H1 (cell line): ENCODE measurements around the gene PROSER2. TPM values are rescaled to one million over a fixed set of nuclear protein-coding genes. Genes with fewer than 3 reads are reported as not detected.

Experiments
- CTCF ChIA-PET: fragments of 300-600 bp; sonication (Branson Sonifier 250); formaldehyde crosslinking; loops from one replicate; lab custom pipeline; 2021; ENCODE audit not compliant: partially characterized antibody; lab: Charles Lee
- POLR2A ChIA-PET: fragments of 300-600 bp; sonication (Branson Sonifier 250); formaldehyde crosslinking; loops from one replicate; lab custom pipeline; 2021; ENCODE audit warnings: inconsistent platforms; ENCODE audit not compliant: partially characterized antibody; lab: Charles Lee
- DNase-seq, 2 experiments: peaks; one replicate each; pipeline versions ENCODE4 v3.0.0 to v3.0.0-alpha.2; 2010 to 2022; ENCODE audit warnings: low spot score in 2 of 2, low read depth in 1 of 2, mixed read lengths in 1 of 2
- FAIRE-seq: peaks from 2 replicates; lab custom pipeline; 2011; peaks lifted over from hg19 to GRCh38; lab: Jason Lieb, UNC
- H2AFZ ChIP-seq: 2 replicates; pipeline ENCODE4 v1.8.1; 2012; ENCODE audit warnings: low read length, inconsistent platforms
- H2AK5ac ChIP-seq: 2 replicates; pipeline ENCODE4 v1.6.1; 2013; ENCODE audit warnings: low read depth, low read length
- H2BK120ac ChIP-seq: replicated peaks from 2 replicates; pipeline ENCODE3; 2013; ENCODE audit warnings: low read depth, low read length, inconsistent platforms
- H2BK12ac ChIP-seq: 2 replicates; pipeline ENCODE4 v1.6.1; 2013; ENCODE audit warnings: low read depth, low read length
- H2BK15ac ChIP-seq: 2 replicates; pipeline ENCODE4 v1.6.1; 2013; ENCODE audit warnings: low read length
- H2BK20ac ChIP-seq: 2 replicates; pipeline ENCODE4 v1.6.1; 2013; ENCODE audit warnings: low read length
- H2BK5ac ChIP-seq: 2 replicates; pipeline ENCODE4 v1.6.1; 2013; ENCODE audit warnings: low read depth, low read length
- H3K14ac ChIP-seq: 2 replicates; pipeline ENCODE4 v1.6.1; 2013; ENCODE audit warnings: inconsistent platforms; ENCODE audit not compliant: insufficient read length
- H3K18ac ChIP-seq: 2 replicates; pipeline ENCODE4 v1.6.1; 2013; ENCODE audit warnings: low read length; ENCODE audit errors: extremely low read depth
- H3K23ac ChIP-seq: 2 replicates; pipeline ENCODE4 v1.6.1; 2013; ENCODE audit warnings: inconsistent platforms; ENCODE audit not compliant: insufficient read length
- H3K23me2 ChIP-seq: 2 replicates; pipeline ENCODE4 v1.6.1; 2013; ENCODE audit warnings: low read depth, low read length
- H3K27ac ChIP-seq: 2 replicates; pipeline ENCODE4 v1.6.1; 2011; ENCODE audit warnings: low read depth, low read length, inconsistent platforms
- H3K27me3 ChIP-seq, 4 experiments: replicated peaks in 1 of 4; 1 replicate in 1 of 4; 2 replicates in 3 of 4; pipeline versions ENCODE4 v1.6.1 to v1.8.1; 2011 to 2013; ENCODE audit warnings: low read length in 3 of 4, mild to moderate bottlenecking in 3 of 4, inconsistent platforms in 2 of 4, mixed read lengths in 2 of 4, moderate library complexity in 1 of 4; ENCODE audit not compliant: control insufficient read depth in 3 of 4, insufficient read depth in 3 of 4; ENCODE audit errors: extremely low read depth in 1 of 4
- H3K36me3 ChIP-seq, 4 experiments: 2 replicates each; pipeline versions ENCODE4 v1.6.1 to v1.8.1; 2011 to 2013; ENCODE audit warnings: mild to moderate bottlenecking in 4 of 4, low read length in 3 of 4, moderate library complexity in 2 of 4, control low read depth in 1 of 4, inconsistent platforms in 1 of 4; ENCODE audit not compliant: insufficient read depth in 4 of 4, control insufficient read depth in 2 of 4
- H3K4ac ChIP-seq: replicated peaks from 2 replicates; pipeline ENCODE3; 2013; ENCODE audit warnings: low read length, low read depth, mixed read lengths, inconsistent platforms; ENCODE audit not compliant: insufficient read length
- H3K4me1 ChIP-seq, 4 experiments: replicated peaks in 1 of 4; 1 replicate in 1 of 4; 2 replicates in 3 of 4; pipeline versions ENCODE4 v1.6.1 to v1.8.1; 2011 to 2013; ENCODE audit warnings: low read length in 3 of 4, inconsistent platforms in 2 of 4, mixed read lengths in 1 of 4; ENCODE audit not compliant: insufficient read depth in 4 of 4, control insufficient read depth in 3 of 4
- H3K4me2 ChIP-seq, 2 experiments: 2 replicates each; pipeline versions ENCODE4 v1.6.1 to v1.8.1; 2011 to 2013; ENCODE audit warnings: low read depth in 2 of 2, low read length in 2 of 2, control low read depth in 1 of 2, inconsistent platforms in 1 of 2, mild to moderate bottlenecking in 1 of 2; ENCODE audit not compliant: insufficient read depth in 1 of 2
- H3K4me3 ChIP-seq, 4 experiments: fragments of 200-600, 300-600 bp in 1 of 4; sonication (generic), shearing (Covaris generic), sonication (Bioruptor Twin) in 1 of 4; 2 replicates each; pipeline versions ENCODE4 v1.5.1 to v1.8.1; 2011 to 2016; ENCODE audit warnings: low read length in 4 of 4, low read depth in 3 of 4, control low read depth in 2 of 4, inconsistent platforms in 2 of 4, mild to moderate bottlenecking in 2 of 4, mixed read lengths in 1 of 4, moderate library complexity in 1 of 4; ENCODE audit not compliant: insufficient read depth in 2 of 4; ENCODE audit errors: extremely low read depth in 1 of 4
- H3K56ac ChIP-seq: replicated peaks from 2 replicates; pipeline ENCODE3; 2013; ENCODE audit warnings: low read depth, mild to moderate bottlenecking, mixed read lengths, low read length, inconsistent platforms; ENCODE audit not compliant: insufficient read length
- H3K79me1 ChIP-seq: 2 replicates; pipeline ENCODE4 v1.6.1; 2013; ENCODE audit warnings: low read depth, low read length, control low read depth
- H3K79me2 ChIP-seq, 2 experiments: 2 replicates each; pipeline versions ENCODE4 v1.6.1 to v1.8.1; 2012 to 2013; ENCODE audit warnings: low read length in 2 of 2, mild to moderate bottlenecking in 2 of 2, inconsistent platforms in 1 of 2; ENCODE audit not compliant: insufficient read depth in 2 of 2, control insufficient read depth in 1 of 2
- H3K9ac ChIP-seq, 4 experiments: replicated peaks in 1 of 4; 1 replicate in 1 of 4; 2 replicates in 3 of 4; pipeline versions ENCODE4 v1.6.1 to v1.8.1; 2011 to 2013; ENCODE audit warnings: low read depth in 3 of 4, low read length in 3 of 4, control low read depth in 2 of 4, mild to moderate bottlenecking in 2 of 4, moderate library complexity in 2 of 4, inconsistent platforms in 1 of 4; ENCODE audit errors: extremely low read depth in 1 of 4
- H3K9me3 ChIP-seq, 2 experiments: 2 replicates each; pipeline versions ENCODE4 v1.6.1 to v1.8.1; 2012 to 2013; ENCODE audit warnings: mild to moderate bottlenecking in 2 of 2, moderate library complexity in 2 of 2, control low read depth in 1 of 2, inconsistent platforms in 1 of 2, low read depth in 1 of 2, low read length in 1 of 2, mixed read lengths in 1 of 2; ENCODE audit not compliant: insufficient read depth in 2 of 2
- H4K20me1 ChIP-seq, 2 experiments: replicated peaks in 1 of 2; 2 replicates each; pipeline versions ENCODE3 to v1.8.1; 2011 to 2013; ENCODE audit warnings: inconsistent platforms in 2 of 2, low read length in 2 of 2, mild to moderate bottlenecking in 1 of 2; ENCODE audit not compliant: insufficient read depth in 2 of 2, control insufficient read depth in 1 of 2
- H4K5ac ChIP-seq: 2 replicates; pipeline ENCODE4 v1.6.1; 2013; ENCODE audit warnings: low read length, low read depth, mixed read lengths, inconsistent platforms; ENCODE audit not compliant: insufficient read length
- H4K8ac ChIP-seq: 2 replicates; pipeline ENCODE4 v1.8.0; 2013; ENCODE audit warnings: mild to moderate bottlenecking, moderate library complexity, low read length, inconsistent platforms; ENCODE audit not compliant: insufficient read depth; ENCODE audit errors: extremely low read depth
- H4K91ac ChIP-seq: replicated peaks from 2 replicates; pipeline ENCODE3; 2013; ENCODE audit warnings: low read length, mixed read lengths, inconsistent platforms; ENCODE audit not compliant: insufficient read length
- BCL11A ChIP-seq, 2 experiments: IDR thresholded peaks; one replicate each; pipeline ENCODE4 v1.6.1; 2011; ENCODE audit warnings: low read depth in 2 of 2, low read length in 2 of 2, mild to moderate bottlenecking in 2 of 2
- BRCA1 ChIP-seq: IDR thresholded peaks from 2 replicates; pipeline ENCODE4 v1.6.1; 2012; ENCODE audit warnings: low read depth, low read length, improper control_type of control experiment
- EGR1 ChIP-seq: IDR thresholded peaks from 2 replicates; pipeline ENCODE4 v1.6.1; 2011; ENCODE audit warnings: low read depth, low read length, borderline replicate concordance
- GTF2F1 ChIP-seq: IDR thresholded peaks from 2 replicates; pipeline ENCODE4 v1.6.1; 2012; ENCODE audit warnings: low read depth, low read length, improper control_type of control experiment, borderline replicate concordance
- KDM4A ChIP-seq: IDR thresholded peaks from one replicate; pipeline ENCODE4 v1.7.1; 2012; ENCODE audit warnings: low read depth, mild to moderate bottlenecking, moderate library complexity, low read length, inconsistent platforms; ENCODE audit not compliant: severe bottlenecking
- TBP ChIP-seq: IDR thresholded peaks from 2 replicates; pipeline ENCODE4 v1.6.1; 2011; ENCODE audit warnings: low read depth, low read length, improper control_type of control experiment
- TEAD4 ChIP-seq: IDR thresholded peaks from 2 replicates; pipeline ENCODE4 v1.6.1; 2012; ENCODE audit warnings: low read depth, low read length, inconsistent platforms, mixed read lengths
- ZNF274 ChIP-seq: IDR thresholded peaks from 2 replicates; pipeline ENCODE4 v1.7.0; 2012; ENCODE audit warnings: low read length, borderline replicate concordance; ENCODE audit errors: extremely low read depth
- WGBS, 2 experiments: shearing (Covaris generic) in 1 of 2; methylation state at CpG; one replicate each; pipeline versions ENCODE4 v1.1.6 to v1.1.7; 2013 to 2015; ENCODE audit warnings: low lambda C conversion rate in 2 of 2, mixed read lengths in 2 of 2, inconsistent platforms in 1 of 2, low coverage in 1 of 2, missing lambda C conversion rate in 1 of 2; ENCODE audit not compliant: insufficient replicate concordance in 2 of 2, insufficient coverage in 1 of 2, insufficient read length in 1 of 2; ENCODE audit errors: extremely low coverage in 1 of 2, missing lambda C conversion rate in 1 of 2; 5-methylcytosine and 5-hydroxymethylcytosine counted together
- polyA plus RNA-seq, 7 experiments: library from polyadenylated mRNA; depleted of rRNA in 3 of 7; stranded (reverse) in 5 of 7; unstranded in 2 of 7; fragments of >200 nt in 5 of 7; fragments of 200-250 nt in 2 of 7; gene quantifications; 1 replicate in 5 of 7; 2 replicates in 1 of 7; 4 replicates in 1 of 7; pipeline versions ENCODE4 v1.2.1 to v1.2.3, GENCODE V29; 2011 to 2013; ENCODE audit warnings: missing spikeins in 2 of 7, mixed read lengths in 2 of 7
- total RNA-seq: library from RNA; stranded (reverse); fragmentation: NEBNext Ultra II Directional; extraction: Animal tissue kit (Norgen Biotek cat#: 25700); gene quantifications from 2 replicates; pipeline ENCODE4 v1.2.1, GENCODE V29; 2021

The PROSER2 gene
- total and polyA plus RNA-seq, 2 of the 8 experiments (the other 6 are each of a cell fraction or from before 2014, with no cell fraction given), result 3.9 to 13.7 TPM

DNA sequence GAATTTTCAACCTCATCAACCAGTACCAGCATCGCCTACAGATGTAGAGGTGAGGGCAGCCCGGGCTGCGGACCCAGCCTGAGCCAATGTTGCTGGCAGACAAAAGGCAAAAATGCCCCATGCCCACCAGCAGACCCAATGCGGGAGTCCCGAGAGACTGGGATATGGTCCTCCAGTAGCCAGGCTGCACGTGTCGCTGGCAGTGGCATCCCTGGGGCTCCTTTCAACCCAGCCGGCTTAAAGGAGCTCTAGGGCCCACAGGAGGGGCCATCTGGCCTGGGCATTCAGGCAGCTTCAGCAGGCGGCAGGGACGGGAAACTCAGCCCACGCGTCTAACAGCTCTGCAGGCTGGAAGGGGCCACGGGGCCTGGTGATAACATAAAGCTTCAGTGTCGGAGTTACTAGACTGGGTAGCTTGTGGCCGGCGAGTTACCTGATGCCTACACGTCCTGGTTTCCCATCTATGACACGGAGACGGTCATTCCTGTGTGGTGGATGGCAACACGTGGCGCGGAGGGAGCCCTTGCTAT lies 70.7 kb downstream of the PROSER2 start:
- H2AFZ ChIP-seq, result 0 out of 2 replicates have a peak overlapping the region, but pooled peaks have one; percentile 32
- H2AK5ac ChIP-seq, result no peak overlapping the region
- no peaks in the 10 kb centered on the region for H3K9me3 ChIP-seq
- H4K91ac ChIP-seq, result no peak overlapping the region
- no peak overlapping the region for H4K5ac ChIP-seq
- H2BK120ac ChIP-seq, result no peak overlapping the region
- no peaks in the 10 kb centered on the region for H3K4me1 ChIP-seq
- H4K20me1 ChIP-seq, result peaks cover 0 to 1% of the 10 kb centered on the region in 2 experiments
- no peak overlapping the region for H2BK12ac ChIP-seq
- no peak overlapping the region for H3K9ac ChIP-seq
- H4K8ac ChIP-seq, result peak overlapping the region; percentile 38; the same call in 1 of the 2 replicates
- no peak overlapping the region for H2BK5ac ChIP-seq
- no peak overlapping the region for H3K23ac ChIP-seq
- DNase-seq, result no peak
- no peak overlapping the region for H3K4me3 ChIP-seq
- H3K4ac ChIP-seq, result no peak overlapping the region
- no peaks in the 10 kb centered on the region for H3K79me1 ChIP-seq
- no peak overlapping the region for H3K14ac ChIP-seq
- H2BK20ac ChIP-seq, result no peak overlapping the region
- H3K18ac ChIP-seq, result no peak overlapping the region
- no peak for FAIRE-seq
- ChIA-PET POLR2A (interaction anchor here (1.2 kb wide), 1 partner anchor 17 kb away, joined by 4 read pairs; no protein-coding TSS in a partner anchor), CTCF (interaction anchor here (0.8 to 2.1 kb wide), 6 partner anchors 10 to 136 kb away, joined by 3 to 6 read pairs (median 5); no protein-coding TSS in a partner anchor)
- no peaks in the 10 kb centered on the region for H3K79me2 ChIP-seq
- no peak overlapping the region for H3K56ac ChIP-seq
- no peaks in the 10 kb centered on the region; a peak in 1 of 7 replicates for H3K27me3 ChIP-seq
- no peaks in the 10 kb centered on the region for H3K36me3 ChIP-seq
- WGBS, 2 experiments, result 86% methylated on average over 21 of the region's 22 CpGs; no CpG with 5 or more reads in 1 of the 2 experiments
- H3K4me2 ChIP-seq, result no peak overlapping the region
- H3K27ac ChIP-seq, result no peak overlapping the region
- no peaks in the 10 kb centered on the region for H3K23me2 ChIP-seq
- no peak for TF ChIP-seq ZNF274
- no peak for TF ChIP-seq BRCA1
- TF ChIP-seq BCL11A (IDR thresholded peaks at IDR 0.05; ENCODE audit: low read depth in 2 of 2, low read length in 2 of 2), result no peak
- no peak for TF ChIP-seq TBP
- TF ChIP-seq GTF2F1, result no peak
- TF ChIP-seq KDM4A, result no peak
- TF ChIP-seq EGR1, result no peak
- no peak for TF ChIP-seq TEAD4
- no peak overlapping the region for H2BK15ac ChIP-seq
